ENCODE results near the gene MOGAT2. TPM values are rescaled to one million over a fixed set of nuclear protein-coding genes. Genes with fewer than 3 reads are reported as not detected.
A peak's percentile ranks its signal among the peaks of the same experiment; 100 is the strongest.

The MOGAT2 gene
- total and polyA plus RNA-seq, 2 of the 13 experiments (the other 11 are each of a cell fraction or from before 2014, with no cell fraction given) = 27.2 to 27.8 TPM

DNA sequence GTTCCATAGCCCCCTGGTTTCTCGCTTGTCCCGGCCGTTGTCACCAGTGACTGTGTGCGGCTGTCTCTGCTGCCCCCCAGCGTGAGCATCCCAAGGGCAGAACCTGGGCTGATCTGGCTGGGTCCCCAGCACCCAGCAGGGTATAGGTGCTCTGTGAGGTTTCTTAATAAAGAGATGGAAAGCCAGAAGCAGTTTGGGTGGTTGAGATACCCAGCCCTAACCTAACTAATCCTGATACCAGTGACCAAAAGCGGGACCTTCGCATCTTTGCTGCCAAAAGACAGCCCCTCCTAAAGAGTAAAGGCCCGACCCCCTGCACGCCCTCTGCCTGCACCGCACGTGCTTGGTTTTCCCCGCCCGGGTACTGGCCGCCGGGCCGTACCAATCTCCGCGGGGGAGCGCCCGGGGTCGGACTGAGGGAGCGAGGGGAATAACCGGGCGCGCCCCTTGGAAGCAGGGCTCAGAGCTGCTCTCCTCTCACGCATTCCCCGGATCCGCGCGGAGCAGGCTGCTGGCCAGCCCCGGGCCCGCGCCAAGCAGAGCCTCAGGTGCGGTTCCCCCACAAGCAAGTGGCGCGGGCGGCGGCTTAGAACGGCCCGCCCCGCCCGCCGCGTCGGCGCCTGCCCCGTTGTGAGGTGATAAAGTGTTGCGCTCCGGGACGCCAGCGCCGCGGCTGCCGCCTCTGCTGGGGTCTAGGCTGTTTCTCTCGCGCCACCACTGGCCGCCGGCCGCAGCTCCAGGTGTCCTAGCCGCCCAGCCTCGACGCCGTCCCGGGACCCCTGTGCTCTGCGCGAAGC lies 50.7 kb downstream of the MOGAT2 start, which contains the start of gene DGAT2:
DGAT2 (plus strand) TSS at position 667 of the 797 bp plus-strand sequence. CDS start 214 bp downstream, outside the sequence.
- Histone ChIP-seq H3K4me2 (ENCODE audit: low read depth, low read length) (peak within 1 kb of the TSS; percentile 95), H3K4me3 (replicated peaks in 1 of 3; ENCODE audit: insufficient read depth in 1 of 3, low read depth in 2 of 3, low read length in 3 of 3) (peak within 1 kb of the TSS; percentile 74 to 81 (median 80)), H3K79me2 (ENCODE audit: insufficient read depth, low read length) (peaks cover 35% of the 10 kb centered on the region), H2AFZ (ENCODE audit: low read length) (no peak within 1 kb of the TSS), H4K20me1 (ENCODE audit: insufficient read depth, low read length) (no peaks in the 10 kb centered on the region), H3K27ac (ENCODE audit: extremely low read length, insufficient read depth, low read length) (peak within 1 kb of the TSS; percentile 90), H3K27me3 (ENCODE audit: control insufficient read depth in 1 of 2, insufficient read depth in 2 of 2, low read length in 2 of 2) (no peaks in the 10 kb centered on the region), H3K9ac (ENCODE audit: insufficient read depth, low read depth, low read length) (peak within 1 kb of the TSS; percentile 85), H3K36me3 (replicated peaks in 1 of 2; ENCODE audit: control insufficient read depth in 1 of 2, insufficient read depth in 2 of 2, low read length in 2 of 2) (no peaks in the 10 kb centered on the region), H3K9me3 (ENCODE audit: low read length) (no peaks in the 10 kb centered on the region), H3K4me1 (ENCODE audit: insufficient read depth, low read length) (peaks cover 73% of the 10 kb centered on the region)
- CTCF ChIA-PET (ENCODE audit: low intra/inter-chr PET ratio, low total read pairs) = interaction anchor here (0.7 to 3.6 kb wide), 6 partner anchors 35 to 220 kb away, joined by 3 to 38 read pairs (median 6); no protein-coding TSS in a partner anchor
- in situ Hi-C loops (cut with HindIII; ENCODE audit: extremely low pct_ligation_motif_present, low pct_unique_long_range_greater_than_20kb) (loop anchor here (5.0 kb wide), 2 partner anchors 51 to 171 kb away; partner anchors contain the start of gene MOGAT2), intact Hi-C loops (cut with micrococcal nuclease; ENCODE audit: unreplicated experiment) (loop anchor here (1.0 to 5.0 kb wide), 5 partner anchors 16 to 222 kb away; no protein-coding TSS in a partner anchor)
- 0% methylated on average over 7 of the region's 66 CpGs for WGBS (ENCODE audit: low lambda C conversion rate)
- ATAC-seq (peak; percentile 90), FAIRE-seq (peak; percentile 66), DNase-seq (ENCODE audit: low spot score) (peak; percentile 84)
- no TSS peak for BruUV-seq (replicated peaks)
- POLR2A ChIA-PET = interaction anchor here (1.0 to 4.1 kb wide), 6 partner anchors 9 to 47 kb away, joined by 4 to 62 read pairs (median 10); no protein-coding TSS in a partner anchor
- TF ChIP-seq ZSCAN21 (CRISPR knock-in tag; IDR thresholded peaks at IDR 0.05; ENCODE audit: borderline replicate concordance) (no peak; the same call in 1 of the 2 replicates), MLLT10 (CRISPR knock-in tag; IDR thresholded peaks at IDR 0.05) (no peak), HNRNPK (IDR thresholded peaks at IDR 0.05; ENCODE audit: low read depth, low read length, poor library complexity, severe bottlenecking) (peak; percentile 39), ZNF292 (CRISPR knock-in tag; IDR thresholded peaks at IDR 0.05; ENCODE audit: borderline replicate concordance, low read depth) (peak; percentile 17; the same call in 1 of the 2 replicates), HNRNPL (IDR thresholded peaks at IDR 0.05; ENCODE audit: low read depth, low read length) (peak; percentile 51; the same call in 1 of the 2 replicates), HNRNPLL (IDR thresholded peaks at IDR 0.05; ENCODE audit: low read depth, low read length, poor library complexity, severe bottlenecking) (peak; percentile 80)
- TF ChIP-seq, protein P1, sequence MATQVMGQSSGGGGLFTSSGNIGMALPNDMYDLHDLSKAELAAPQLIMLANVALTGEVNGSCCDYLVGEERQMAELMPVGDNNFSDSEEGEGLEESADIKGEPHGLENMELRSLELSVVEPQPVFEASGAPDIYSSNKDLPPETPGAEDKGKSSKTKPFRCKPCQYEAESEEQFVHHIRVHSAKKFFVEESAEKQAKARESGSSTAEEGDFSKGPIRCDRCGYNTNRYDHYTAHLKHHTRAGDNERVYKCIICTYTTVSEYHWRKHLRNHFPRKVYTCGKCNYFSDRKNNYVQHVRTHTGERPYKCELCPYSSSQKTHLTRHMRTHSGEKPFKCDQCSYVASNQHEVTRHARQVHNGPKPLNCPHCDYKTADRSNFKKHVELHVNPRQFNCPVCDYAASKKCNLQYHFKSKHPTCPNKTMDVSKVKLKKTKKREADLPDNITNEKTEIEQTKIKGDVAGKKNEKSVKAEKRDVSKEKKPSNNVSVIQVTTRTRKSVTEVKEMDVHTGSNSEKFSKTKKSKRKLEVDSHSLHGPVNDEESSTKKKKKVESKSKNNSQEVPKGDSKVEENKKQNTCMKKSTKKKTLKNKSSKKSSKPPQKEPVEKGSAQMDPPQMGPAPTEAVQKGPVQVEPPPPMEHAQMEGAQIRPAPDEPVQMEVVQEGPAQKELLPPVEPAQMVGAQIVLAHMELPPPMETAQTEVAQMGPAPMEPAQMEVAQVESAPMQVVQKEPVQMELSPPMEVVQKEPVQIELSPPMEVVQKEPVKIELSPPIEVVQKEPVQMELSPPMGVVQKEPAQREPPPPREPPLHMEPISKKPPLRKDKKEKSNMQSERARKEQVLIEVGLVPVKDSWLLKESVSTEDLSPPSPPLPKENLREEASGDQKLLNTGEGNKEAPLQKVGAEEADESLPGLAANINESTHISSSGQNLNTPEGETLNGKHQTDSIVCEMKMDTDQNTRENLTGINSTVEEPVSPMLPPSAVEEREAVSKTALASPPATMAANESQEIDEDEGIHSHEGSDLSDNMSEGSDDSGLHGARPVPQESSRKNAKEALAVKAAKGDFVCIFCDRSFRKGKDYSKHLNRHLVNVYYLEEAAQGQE (IDR thresholded peaks at IDR 0.05; ENCODE audit: borderline replicate concordance in 1 of 2, low read depth in 1 of 2, low read length in 2 of 2) = no peak
- TF ChIP-seq, protein P2, sequence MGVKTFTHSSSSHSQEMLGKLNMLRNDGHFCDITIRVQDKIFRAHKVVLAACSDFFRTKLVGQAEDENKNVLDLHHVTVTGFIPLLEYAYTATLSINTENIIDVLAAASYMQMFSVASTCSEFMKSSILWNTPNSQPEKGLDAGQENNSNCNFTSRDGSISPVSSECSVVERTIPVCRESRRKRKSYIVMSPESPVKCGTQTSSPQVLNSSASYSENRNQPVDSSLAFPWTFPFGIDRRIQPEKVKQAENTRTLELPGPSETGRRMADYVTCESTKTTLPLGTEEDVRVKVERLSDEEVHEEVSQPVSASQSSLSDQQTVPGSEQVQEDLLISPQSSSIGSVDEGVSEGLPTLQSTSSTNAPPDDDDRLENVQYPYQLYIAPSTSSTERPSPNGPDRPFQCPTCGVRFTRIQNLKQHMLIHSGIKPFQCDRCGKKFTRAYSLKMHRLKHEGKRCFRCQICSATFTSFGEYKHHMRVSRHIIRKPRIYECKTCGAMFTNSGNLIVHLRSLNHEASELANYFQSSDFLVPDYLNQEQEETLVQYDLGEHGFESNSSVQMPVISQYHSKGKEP (CRISPR knock-in tag; IDR thresholded peaks at IDR 0.05) = no peak; the same call in 1 of the 2 replicates
- TF ChIP-seq, protein P3, sequence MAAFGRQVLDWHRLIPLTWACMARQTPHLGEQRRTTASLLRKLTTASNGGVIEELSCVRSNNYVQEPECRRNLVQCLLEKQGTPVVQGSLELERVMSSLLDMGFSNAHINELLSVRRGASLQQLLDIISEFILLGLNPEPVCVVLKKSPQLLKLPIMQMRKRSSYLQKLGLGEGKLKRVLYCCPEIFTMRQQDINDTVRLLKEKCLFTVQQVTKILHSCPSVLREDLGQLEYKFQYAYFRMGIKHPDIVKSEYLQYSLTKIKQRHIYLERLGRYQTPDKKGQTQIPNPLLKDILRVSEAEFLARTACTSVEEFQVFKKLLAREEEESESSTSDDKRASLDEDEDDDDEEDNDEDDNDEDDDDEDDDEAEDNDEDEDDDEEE (CRISPR knock-in tag; IDR thresholded peaks at IDR 0.05) = peak; percentile 89
- TF ChIP-seq, protein P4, sequence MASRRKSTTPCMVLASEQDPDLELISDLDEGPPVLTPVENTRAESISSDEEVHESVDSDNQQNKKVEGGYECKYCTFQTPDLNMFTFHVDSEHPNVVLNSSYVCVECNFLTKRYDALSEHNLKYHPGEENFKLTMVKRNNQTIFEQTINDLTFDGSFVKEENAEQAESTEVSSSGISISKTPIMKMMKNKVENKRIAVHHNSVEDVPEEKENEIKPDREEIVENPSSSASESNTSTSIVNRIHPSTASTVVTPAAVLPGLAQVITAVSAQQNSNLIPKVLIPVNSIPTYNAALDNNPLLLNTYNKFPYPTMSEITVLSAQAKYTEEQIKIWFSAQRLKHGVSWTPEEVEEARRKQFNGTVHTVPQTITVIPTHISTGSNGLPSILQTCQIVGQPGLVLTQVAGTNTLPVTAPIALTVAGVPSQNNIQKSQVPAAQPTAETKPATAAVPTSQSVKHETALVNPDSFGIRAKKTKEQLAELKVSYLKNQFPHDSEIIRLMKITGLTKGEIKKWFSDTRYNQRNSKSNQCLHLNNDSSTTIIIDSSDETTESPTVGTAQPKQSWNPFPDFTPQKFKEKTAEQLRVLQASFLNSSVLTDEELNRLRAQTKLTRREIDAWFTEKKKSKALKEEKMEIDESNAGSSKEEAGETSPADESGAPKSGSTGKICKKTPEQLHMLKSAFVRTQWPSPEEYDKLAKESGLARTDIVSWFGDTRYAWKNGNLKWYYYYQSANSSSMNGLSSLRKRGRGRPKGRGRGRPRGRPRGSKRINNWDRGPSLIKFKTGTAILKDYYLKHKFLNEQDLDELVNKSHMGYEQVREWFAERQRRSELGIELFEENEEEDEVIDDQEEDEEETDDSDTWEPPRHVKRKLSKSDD (CRISPR knock-in tag; IDR thresholded peaks at IDR 0.05; ENCODE audit: low read depth) = no peak
